GM18867 (cell line): ENCODE results near the gene ACSL1.
"Not testable (repeated sequence)": the region's sequence is repeated elsewhere in the genome, so short reads cannot be mapped to it uniquely, and the experiment has no call there.

Experiments
- ATAC-seq: cut with Tn5 transposase; IDR thresholded peaks from one replicate; pipeline ENCODE4 v1.9.1; 2021; ENCODE audit warnings: mild to moderate bottlenecking, moderate library complexity; ENCODE audit not compliant: unreplicated experiment

Gene ACSL1

DNA sequence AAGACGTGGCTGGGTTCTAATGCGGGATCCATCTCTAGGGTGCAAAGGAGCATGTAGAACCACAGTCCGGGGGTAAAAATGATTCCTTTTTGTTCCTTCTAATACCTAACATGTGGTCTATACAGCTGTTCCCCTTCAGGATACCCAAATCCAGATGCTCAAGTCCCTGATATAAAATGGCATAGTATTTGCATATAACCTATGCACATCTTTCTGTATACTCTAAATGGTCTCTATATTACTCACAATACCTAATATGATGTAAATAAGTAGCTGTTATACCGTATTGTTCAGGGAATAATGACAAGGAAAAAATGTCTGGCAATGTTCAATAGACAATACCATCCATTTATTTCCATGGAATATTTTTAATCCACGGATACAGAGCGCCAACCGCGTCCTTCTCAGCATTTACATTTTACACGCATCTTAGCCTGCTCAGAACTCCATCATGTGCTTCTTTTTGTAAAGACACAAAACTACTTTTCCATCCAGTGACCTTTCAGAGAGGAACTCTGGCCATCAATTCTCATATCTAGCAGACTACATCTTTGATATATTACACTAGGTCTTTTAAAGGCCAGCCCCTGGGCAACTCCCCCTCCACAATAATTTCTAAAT, 31.9 kb downstream of the ACSL1 start:
- ATAC-seq: no peak

DNA sequence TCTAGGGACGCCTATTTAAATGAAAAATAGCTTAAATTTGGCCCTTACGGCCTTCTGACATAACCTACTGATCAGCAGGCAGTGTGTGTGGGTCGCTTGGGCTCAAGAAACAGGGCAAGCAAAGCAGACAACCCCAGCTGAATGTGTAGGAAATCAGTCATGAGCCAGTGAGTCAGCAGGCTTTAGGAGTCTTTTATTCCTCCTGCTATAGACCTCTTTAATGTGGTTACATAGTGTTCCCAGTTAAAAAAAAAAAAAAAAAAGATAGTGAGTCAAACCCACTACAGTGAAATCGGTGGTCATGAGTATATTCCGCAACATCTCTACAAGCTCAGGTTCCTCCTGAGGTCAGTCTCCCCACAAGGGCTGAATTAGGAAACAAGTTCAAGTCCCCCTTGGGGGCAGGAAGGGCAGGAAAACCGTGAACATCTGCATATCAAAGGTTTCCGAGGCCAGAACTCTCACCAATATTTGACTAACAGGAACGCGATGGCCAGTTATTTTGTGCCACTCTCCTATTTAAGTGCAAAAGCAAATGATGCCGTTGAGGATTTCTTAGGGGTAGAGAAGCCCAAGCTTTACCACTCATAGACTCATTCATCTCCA, 32.7 kb downstream of the ACSL1 start:
- no peak for ATAC-seq

DNA sequence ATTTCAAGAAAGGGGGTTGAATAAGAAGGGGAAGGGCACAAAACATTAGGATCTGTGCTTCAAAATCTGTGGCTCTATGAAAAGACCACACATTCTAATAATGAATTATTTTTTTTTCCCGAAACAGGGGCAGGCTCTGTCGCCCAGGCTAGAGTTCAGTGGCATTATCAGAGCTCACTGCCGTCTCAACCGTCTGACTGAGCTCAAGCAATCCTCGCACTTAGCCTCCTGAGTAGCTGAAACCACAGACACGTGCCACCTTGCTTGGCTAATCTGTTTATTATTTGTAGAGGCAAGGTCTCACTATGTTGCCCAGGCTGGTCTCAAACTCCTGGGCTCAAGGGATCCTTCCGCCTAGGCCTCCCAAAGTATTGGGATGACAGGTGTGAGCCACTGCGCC, 33.4 kb downstream of the ACSL1 start:
- ATAC-seq: no peak

DNA sequence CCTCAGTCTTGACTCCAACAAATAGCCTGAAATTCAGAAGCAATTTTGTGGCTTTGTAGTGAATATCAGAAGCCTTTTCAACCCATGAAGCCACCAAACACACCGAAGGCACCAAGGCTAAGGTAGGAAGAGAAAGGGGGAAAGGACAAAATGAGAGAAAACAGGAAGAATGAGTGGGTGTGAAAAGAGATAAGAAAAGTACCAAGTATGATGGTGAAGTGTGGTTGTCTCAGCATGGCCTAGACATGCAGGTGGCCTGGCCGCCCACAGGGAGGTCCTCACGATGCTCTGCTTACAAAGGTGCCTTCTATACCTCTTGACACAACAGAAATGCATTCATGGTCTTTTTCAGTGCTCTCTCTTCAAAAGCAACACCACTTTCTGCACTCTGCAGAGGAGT, 34.9 kb downstream of the ACSL1 start:
- ATAC-seq: no peak

DNA sequence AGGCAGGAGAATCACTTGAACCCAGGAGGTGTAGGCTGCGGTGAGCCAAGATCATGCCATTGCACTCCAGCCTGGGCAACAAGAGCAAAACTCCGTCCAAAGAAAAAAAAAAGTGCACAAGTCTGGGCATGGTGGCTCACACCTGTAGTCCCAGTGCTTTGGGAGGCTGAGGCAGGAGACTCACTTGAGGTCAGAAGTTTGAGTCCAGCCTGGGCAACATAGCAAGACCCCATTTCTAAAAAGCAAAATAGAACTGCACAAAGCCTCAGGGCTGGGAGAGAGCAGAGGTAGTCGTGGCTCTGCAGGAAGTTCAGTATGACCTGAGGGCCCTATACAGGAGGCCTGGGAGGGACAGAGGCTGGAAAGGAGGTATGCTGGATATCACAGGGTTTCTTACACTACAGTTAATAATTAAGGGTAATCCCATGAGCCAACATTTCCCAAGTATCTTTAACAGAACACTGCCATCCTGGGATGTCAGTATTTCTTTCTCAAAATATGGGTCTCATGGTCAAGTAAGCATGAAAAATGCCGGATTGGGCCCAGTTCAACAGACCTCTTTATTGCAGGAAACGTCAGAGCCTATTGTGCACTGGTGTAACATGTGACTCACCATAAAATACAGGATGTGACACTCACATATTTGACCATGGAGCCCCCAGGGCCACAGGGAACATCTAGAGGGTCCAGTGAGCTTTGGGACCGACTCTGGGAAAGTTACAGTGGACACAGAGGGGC, 37.8 kb downstream of the ACSL1 start:
- ATAC-seq: no peak

GRCh38 chr4:184785813-184786212, 40.0 kb downstream of the ACSL1 start:
- no peak for ATAC-seq

GRCh38 chr4:184784628-184785257, 41.0 kb downstream of the ACSL1 start:
- ATAC-seq: no peak

- ATAC-seq: no peak
Observed at GRCh38 chr4:184782731-184783373, 42.9 kb downstream of the ACSL1 start.

DNA sequence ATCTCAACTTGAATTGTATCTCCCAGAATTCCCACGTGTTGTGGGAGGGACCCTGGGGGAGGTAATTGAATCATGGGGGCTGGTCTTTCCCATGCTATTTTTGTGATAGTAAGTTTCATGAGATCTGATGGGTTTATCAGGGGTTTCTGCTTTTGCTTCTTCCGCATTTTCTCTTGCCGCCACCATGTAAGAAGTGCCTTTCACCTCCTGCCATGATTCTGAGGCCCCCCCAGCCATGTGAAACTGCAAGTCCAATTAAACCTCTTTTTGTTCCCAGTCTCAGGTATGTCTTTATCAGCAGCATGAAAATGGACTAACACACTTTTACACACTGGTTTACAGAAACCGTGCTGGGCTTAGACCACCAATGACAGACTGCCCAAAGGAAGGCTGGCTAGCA, 46.6 kb downstream of the ACSL1 start:
- ATAC-seq: not testable (repeated sequence)

DNA sequence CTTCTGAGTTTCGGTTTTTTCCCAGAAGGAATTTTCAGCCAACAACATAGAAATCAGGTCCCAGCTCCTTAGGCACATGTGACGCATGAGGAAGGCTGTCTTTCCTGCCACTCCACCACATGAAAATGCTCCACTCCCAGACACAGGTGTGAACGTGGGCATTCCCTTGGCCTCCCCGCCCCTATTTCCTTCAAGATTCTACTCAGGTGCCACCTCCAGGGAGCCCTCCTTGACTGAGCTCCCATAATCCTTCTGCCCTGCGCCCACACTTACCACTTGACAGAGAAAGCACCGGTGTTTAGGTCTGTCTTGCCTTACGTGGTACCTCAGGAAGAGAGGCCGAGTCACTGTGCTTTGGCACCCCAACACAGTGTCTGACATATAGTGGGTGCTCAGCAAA, 47.4 kb downstream of the ACSL1 start:
- no peak for ATAC-seq

GRCh38 chr4:184776821-184777220, 48.9 kb downstream of the ACSL1 start:
- no peak for ATAC-seq

- ATAC-seq: no peak
Observed at GRCh38 chr4:184775854-184776555, 49.8 kb downstream of the ACSL1 start.

DNA sequence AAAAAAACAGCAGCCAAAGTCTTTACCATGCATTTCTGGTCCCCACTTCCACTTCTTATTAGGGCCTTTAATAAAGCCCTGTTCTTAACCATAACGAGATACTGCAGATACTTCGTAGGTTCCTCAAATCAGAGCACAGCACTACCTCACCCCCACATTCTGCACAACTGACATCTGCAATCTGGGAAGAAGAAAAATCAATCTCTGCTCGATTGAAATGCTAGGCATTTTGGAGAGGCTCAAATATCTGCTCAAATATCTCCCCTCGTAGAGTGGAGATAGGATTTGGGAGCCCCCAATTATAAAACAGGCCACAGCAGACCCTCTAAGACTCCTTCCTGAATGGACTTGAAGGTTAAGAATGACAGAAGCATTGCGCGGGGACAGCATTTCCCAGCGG, 51.6 kb downstream of the ACSL1 start:
- no peak for ATAC-seq

GRCh38 chr4:184771416-184771815, 54.4 kb downstream of the ACSL1 start:
- no peak for ATAC-seq

- no peak for ATAC-seq
Observed at GRCh38 chr4:184769141-184769765, 56.5 kb downstream of the ACSL1 start.

GRCh38 chr4:184768296-184768695, 57.5 kb downstream of the ACSL1 start:
- no peak for ATAC-seq

- ATAC-seq: no peak
Observed at GRCh38 chr4:184766446-184766845, 59.3 kb downstream of the ACSL1 start.

- ATAC-seq: no peak
Observed at GRCh38 chr4:184765473-184766340, 60.1 kb downstream of the ACSL1 start.

- no peak for ATAC-seq
Observed at GRCh38 chr4:184764601-184765000, 61.2 kb downstream of the ACSL1 start.
